ENCODE results near the gene C6orf141.

GRCh38 chr6:49541210-49541724 is 9.2 kb upstream of the C6orf141 start:
- TF ChIP-seq CTCF (IDR thresholded peaks at IDR 0.05) (no peak), EZH2 (IDR thresholded peaks at IDR 0.05; ENCODE audit: borderline replicate concordance, insufficient read depth, low read depth, low read length, poor library complexity, severe bottlenecking) (no peak)
